Activated T-cell treated with anti-CD3 and anti-CD28 coated beads, Interleukin-2, amount 50 U/mL, for 24 hours (primary cell): Measurements from ENCODE around the gene FAM200A.
"Not testable (repeated sequence)": the region's sequence is repeated elsewhere in the genome, so short reads cannot be mapped to it uniquely, and the experiment has no call there.

ENCODE experiments used
- DNase-seq: peaks from one replicate; pipeline ENCODE4 v3.0.0-alpha.2; 2020
- H3K27ac Mint-ChIP-seq: 2 replicates; pipeline ENCODE4 v1.8.0; 2020; ENCODE audit warnings: mild to moderate bottlenecking, mixed read lengths
- H3K27me3 Mint-ChIP-seq: 2 replicates; pipeline ENCODE4 v1.8.0; 2020; ENCODE audit warnings: mixed read lengths
- H3K36me3 Mint-ChIP-seq: 2 replicates; pipeline ENCODE4 v1.8.0; 2020; ENCODE audit warnings: low read depth, mixed read lengths
- H3K4me1 Mint-ChIP-seq: 2 replicates; pipeline ENCODE4 v1.8.0; 2020; ENCODE audit warnings: low read depth, mixed read lengths
- H3K4me3 Mint-ChIP-seq: 2 replicates; pipeline ENCODE4 v1.8.0; 2020; ENCODE audit warnings: mild to moderate bottlenecking, moderate library complexity, mixed read lengths
- H3K9me3 Mint-ChIP-seq: 2 replicates; pipeline ENCODE4 v1.8.0; 2020; ENCODE audit warnings: mixed read lengths

The FAM200A gene

DNA sequence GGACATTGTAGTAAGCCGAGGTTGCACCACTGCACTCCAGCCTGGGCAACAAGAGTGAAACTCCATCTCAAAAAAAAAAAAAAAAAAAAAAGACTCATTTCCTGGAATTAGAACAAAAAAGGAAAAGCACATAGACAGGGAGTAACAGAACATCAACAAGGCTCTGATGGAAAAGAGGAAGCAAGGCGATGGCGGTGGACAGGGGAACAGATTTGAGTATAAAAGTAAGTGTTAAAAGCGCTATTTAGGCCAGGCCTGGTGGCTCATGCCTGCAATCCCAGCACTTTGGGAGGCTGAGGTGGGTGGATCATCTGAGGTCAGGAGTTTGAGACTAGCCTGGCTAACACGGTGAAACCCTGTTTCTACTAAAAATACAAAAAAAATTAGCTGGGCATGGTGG, 6.6 kb downstream of the FAM200A start:
- Mint-ChIP-seq H3K9me3 (peaks cover 20% of the 10 kb centered on the region), H3K36me3 (peaks cover 52% of the 10 kb centered on the region)
- not testable (repeated sequence) for H3K27ac Mint-ChIP-seq, H3K4me3 Mint-ChIP-seq, H3K4me1 Mint-ChIP-seq, H3K27me3 Mint-ChIP-seq, DNase-seq

DNA sequence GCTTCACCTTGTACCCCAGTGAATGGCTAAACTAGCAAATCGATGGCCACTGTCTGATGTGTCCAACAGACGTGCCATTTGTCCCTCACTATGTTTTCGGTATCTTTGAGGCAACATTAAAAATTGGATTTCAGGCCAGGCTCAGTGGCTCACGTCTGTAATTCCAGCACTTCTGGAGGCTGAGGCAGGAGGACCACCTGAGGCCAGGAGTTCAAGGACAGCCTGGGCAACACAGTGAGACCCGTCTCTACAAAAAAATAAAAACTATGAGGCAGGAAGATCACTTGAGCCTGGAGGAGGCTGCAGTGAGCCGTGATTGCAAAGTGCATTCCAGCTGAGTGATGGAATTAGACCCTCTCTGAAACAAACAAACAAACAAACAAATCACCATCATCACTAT, 8.0 kb downstream of the FAM200A start:
- H3K27me3 Mint-ChIP-seq = no peaks in the 10 kb centered on the region
- H3K4me1 Mint-ChIP-seq = no peaks in the 10 kb centered on the region
- peaks cover 44% of the 10 kb centered on the region for H3K36me3 Mint-ChIP-seq
- DNase-seq = no peak
- no peak overlapping the region for H3K4me3 Mint-ChIP-seq
- H3K9me3 Mint-ChIP-seq = peaks cover 21% of the 10 kb centered on the region
- H3K27ac Mint-ChIP-seq = no peak overlapping the region

DNA sequence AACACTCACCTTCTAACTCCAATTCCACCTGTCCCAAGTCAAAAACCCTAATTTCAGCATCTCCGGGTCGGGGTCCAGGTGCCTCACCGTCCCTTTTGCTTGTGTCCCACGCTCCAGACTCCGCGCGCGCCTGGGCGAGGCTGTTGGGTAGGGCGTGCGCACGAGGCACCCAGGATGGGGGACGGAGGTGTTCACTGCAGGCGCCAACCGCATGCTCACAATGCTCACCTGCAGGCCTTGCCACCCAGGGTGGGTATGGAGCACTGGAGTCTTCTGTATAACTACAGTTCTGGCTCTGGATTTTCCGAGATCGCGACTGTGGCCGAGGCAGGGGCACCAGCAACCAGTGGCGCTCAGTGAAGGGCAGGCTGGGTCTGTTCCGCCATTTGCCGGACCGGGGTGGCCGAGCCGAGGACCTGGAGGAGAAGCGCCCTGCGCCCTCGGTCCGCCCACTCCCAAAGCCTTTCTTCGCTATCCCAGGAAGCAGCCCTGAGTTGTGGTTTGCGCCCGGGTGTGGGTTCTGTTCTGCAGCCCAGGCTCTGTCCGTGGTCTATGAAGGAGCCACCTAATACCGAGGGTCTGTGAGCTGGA, 8.7 kb downstream of the FAM200A start:
- Mint-ChIP-seq H3K4me1 (no peaks in the 10 kb centered on the region), H3K36me3 (peaks cover 39% of the 10 kb centered on the region), H3K4me3 (no peak overlapping the region), H3K27me3 (no peaks in the 10 kb centered on the region), H3K27ac (no peak overlapping the region), H3K9me3 (peaks cover 21% of the 10 kb centered on the region)
- DNase-seq = no peak

DNA sequence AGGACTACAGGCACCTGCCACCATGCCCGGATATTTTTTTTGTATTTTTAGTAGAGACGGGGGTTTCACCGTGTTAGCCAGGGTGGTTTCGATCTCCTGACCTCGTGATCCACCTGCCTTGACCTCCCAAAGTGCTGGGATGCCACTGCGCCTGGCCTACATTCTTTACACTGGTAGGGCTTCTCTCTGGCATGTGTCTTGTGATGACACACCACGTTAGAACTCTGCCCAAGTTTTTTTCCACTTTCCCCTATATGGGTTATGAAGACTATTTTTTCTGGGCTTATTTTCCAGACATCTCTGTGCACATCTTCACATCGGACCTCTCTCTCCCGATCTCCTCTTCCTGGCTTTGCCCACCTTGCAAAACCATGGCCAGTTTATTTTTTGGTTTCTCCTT, 10.7 kb downstream of the FAM200A start:
- Mint-ChIP-seq H3K9me3 (peaks cover 29% of the 10 kb centered on the region), H3K27me3 (no peaks in the 10 kb centered on the region), H3K4me3 (no peak overlapping the region), H3K36me3 (peaks cover 20% of the 10 kb centered on the region), H3K4me1 (no peaks in the 10 kb centered on the region), H3K27ac (no peak overlapping the region)
- DNase-seq = no peak

DNA sequence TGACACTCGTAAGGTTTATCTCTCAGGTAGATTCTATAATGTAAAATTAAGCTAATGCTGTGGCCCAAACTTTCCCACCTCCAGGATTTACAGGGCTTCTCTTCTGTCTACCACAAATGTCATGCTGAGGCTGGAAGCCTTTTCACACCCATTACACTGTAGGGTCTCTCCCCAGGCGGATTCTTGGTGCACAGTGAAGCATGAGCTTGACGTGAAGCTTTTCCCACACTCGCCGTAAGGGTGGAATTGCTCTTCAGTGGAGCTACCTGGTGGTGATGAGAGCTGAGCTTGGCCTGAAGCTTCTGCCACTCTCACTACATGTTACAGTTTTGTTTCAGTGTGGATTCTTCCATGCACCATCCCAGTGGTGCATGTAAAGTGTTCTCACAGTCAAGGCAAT, 11.4 kb downstream of the FAM200A start:
- Mint-ChIP-seq H3K27ac (no peak overlapping the region), H3K4me1 (no peaks in the 10 kb centered on the region), H3K27me3 (no peaks in the 10 kb centered on the region), H3K9me3 (peaks cover 29% of the 10 kb centered on the region), H3K4me3 (no peak overlapping the region), H3K36me3 (peaks cover 20% of the 10 kb centered on the region)
- no peak for DNase-seq

DNA sequence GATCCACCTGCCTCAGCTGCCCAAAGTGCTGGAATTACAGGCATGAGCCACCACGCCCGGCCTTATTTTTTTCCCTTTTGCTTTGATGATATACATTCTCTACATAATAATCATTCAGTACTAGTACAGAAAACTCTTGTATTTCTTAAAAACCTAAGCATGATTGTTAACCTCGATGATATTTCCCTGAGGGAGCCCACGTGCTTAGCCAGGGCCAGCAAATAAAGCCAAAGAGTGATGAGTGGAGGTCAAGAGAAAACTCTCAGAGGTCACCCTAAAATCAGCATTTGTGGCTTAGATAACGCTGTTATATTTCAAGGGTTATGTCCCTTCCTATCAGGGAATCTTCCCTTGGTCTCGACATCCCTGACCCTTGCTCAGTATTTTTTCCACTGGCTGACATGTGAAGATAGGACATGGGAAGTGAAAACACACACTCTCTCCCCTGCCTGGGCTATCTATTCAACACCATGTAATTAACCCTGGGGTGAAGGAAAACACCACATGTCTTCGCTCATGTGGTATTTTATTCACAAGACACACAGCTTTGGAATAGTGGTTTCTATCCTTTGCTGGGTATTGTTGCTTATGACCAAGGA, 12.6 kb downstream of the FAM200A start:
- no peak overlapping the region for H3K27ac Mint-ChIP-seq
- no peaks in the 10 kb centered on the region for H3K4me1 Mint-ChIP-seq
- H3K36me3 Mint-ChIP-seq = peaks cover 22% of the 10 kb centered on the region
- DNase-seq = no peak
- H3K27me3 Mint-ChIP-seq = no peaks in the 10 kb centered on the region
- H3K4me3 Mint-ChIP-seq = no peak overlapping the region
- H3K9me3 Mint-ChIP-seq = peaks cover 33% of the 10 kb centered on the region

DNA sequence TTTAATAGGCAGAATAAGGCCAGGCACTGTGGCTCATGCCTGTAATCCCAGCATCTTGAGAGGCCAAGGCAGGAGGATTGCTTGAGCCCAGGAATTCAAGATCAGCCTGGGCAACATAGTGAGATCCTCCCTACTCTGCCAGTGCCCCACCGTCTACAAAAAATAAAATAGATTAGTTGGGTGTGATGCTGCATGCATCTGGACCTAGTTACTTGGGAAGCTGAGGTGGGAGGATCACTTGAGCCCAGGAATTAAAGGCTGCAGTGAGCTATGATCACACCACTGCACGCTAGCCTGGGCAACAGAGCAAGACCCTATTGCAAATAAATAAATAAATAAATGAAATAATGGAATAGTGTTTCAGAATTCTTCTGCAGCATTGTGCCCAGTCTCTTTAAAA, 16.2 kb downstream of the FAM200A start:
- H3K4me3 Mint-ChIP-seq = no peak overlapping the region
- peaks cover 41% of the 10 kb centered on the region for H3K36me3 Mint-ChIP-seq
- no peak overlapping the region for H3K27ac Mint-ChIP-seq
- DNase-seq = no peak
- no peaks in the 10 kb centered on the region for H3K4me1 Mint-ChIP-seq
- H3K27me3 Mint-ChIP-seq = no peaks in the 10 kb centered on the region
- peaks cover 51% of the 10 kb centered on the region for H3K9me3 Mint-ChIP-seq

DNA sequence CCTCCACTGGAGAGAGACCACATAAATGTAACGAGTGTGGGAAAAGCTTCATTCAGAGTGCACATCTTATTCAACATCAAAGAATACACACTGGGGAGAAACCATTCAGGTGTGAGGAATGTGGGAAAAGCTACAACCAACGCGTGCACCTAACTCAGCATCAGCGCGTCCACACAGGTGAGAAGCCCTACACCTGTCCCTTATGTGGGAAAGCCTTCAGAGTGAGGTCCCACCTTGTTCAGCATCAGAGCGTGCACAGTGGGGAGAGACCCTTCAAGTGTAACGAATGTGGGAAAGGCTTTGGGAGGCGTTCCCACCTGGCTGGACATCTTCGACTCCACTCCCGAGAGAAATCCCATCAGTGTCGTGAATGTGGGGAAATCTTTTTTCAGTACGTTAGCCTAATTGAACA, 20.6 kb downstream of the FAM200A start:
- no peak for DNase-seq
- Mint-ChIP-seq H3K4me1 (peaks cover 2% of the 10 kb centered on the region), H3K27me3 (no peaks in the 10 kb centered on the region), H3K4me3 (no peak overlapping the region), H3K36me3 (peaks cover 76% of the 10 kb centered on the region), H3K9me3 (peaks cover 46% of the 10 kb centered on the region), H3K27ac (no peak overlapping the region)

DNA sequence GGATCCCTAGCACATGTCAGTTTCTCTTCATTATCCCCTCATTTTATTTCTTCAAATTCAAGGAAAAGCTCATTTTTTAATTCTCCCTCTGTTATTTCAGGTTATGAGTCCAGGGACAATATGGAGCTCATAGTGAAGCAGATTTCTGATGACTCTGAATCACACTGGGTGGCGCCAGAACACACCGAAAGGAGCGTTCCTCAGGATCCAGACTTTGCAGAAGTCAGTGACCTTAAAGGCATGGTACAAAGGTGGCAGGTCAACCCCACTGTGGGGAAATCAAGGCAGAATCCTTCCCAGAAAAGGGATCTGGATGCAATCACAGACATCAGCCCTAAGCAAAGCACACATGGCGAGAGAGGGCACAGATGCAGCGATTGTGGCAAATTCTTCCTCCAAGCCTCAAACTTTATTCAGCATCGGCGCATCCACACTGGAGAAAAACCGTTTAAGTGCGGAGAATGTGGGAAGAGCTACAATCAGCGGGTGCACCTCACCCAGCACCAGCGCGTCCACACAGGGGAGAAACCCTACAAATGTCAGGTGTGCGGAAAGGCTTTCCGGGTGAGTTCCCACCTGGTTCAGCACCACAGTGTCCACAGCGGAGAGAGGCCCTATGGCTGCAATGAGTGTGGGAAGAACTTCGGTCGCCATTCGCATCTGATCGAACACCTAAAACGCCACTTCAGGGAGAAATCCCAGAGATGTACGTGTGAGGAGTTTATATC, 26.0 kb downstream of the FAM200A start:
- Mint-ChIP-seq H3K36me3 (peaks cover 67% of the 10 kb centered on the region), H3K27me3 (no peaks in the 10 kb centered on the region), H3K4me1 (peaks cover 2% of the 10 kb centered on the region), H3K4me3 (no peak overlapping the region), H3K27ac (no peak overlapping the region), H3K9me3 (peaks cover 11% of the 10 kb centered on the region)
- peak; percentile 34 for DNase-seq

DNA sequence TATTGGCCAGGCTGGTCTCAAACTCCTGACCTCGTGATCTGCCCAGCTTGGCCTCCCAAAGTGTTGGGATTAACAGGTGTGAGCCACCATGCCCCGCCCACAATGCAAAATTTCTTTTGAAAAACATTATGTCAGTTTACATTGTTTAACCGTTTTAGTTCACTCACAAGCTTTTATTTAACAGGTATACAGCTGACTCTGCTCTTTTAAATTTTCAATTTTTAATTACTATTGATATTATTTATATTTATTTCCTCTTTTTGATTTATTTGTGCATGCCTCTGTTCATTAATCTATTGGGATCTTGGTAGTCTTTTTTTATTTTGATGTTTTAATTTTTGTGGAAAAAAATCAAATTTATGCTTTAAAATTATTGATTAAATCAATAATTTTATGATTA, 30.5 kb downstream of the FAM200A start:
- peaks cover 58% of the 10 kb centered on the region for H3K36me3 Mint-ChIP-seq

DNA sequence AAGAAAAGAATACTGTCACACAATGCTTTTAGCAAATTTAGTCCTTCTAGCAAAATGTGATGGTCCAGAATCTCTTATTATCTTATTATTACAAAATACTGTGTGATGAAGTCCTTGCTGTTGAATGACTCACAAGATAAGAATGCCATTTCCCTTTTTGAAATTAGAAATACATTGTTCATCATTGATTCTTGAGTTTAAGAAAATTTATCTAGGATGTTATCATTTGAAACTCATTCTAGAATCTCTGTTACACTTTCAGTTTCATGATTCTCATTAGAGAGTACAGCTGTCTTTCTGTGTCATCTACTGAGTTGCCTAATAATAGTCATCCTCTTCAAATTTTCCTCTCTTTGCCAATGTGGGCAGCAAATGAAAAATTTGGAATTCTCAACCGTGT, 37.9 kb downstream of the FAM200A start:
- Mint-ChIP-seq H3K27me3 (no peaks in the 10 kb centered on the region), H3K9me3 (no peaks in the 10 kb centered on the region), H3K4me1 (peaks cover 11% of the 10 kb centered on the region), H3K36me3 (peaks cover 65% of the 10 kb centered on the region), H3K4me3 (no peak overlapping the region), H3K27ac (no peak overlapping the region)
- DNase-seq = no peak

More for the DNA sequence above, 30.5 kb downstream of the FAM200A start:
- Mint-ChIP-seq H3K4me1 (no peaks in the 10 kb centered on the region), H3K27ac (no peak overlapping the region), H3K9me3 (no peaks in the 10 kb centered on the region), H3K27me3 (no peaks in the 10 kb centered on the region), H3K4me3 (no peak overlapping the region)
- DNase-seq = no peak

DNA sequence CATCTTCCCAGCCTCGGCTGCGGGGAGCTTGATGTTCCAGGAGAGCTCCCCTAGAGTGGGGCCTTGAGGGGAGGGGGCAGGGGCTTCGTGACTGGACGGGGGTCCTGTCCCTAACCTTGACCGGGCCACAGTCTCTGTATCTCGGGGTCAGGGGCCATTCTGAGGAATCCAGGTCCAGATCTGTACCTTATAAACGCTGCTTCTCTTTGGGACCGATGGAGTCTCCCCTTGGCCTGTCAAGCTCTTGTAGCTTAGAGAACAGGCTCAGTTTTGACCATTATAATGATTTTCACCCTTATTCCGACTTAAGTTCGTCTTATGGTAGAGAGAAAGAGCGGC, 46.6 kb downstream of the FAM200A start:
- Mint-ChIP-seq H3K27ac (peak overlapping the region; percentile 97), H3K4me3 (peak overlapping the region; percentile 88), H3K36me3 (peaks cover 36% of the 10 kb centered on the region), H3K9me3 (peaks cover 6% of the 10 kb centered on the region), H3K4me1 (peaks cover 32% of the 10 kb centered on the region), H3K27me3 (no peaks in the 10 kb centered on the region)
- no peak for DNase-seq

DNA sequence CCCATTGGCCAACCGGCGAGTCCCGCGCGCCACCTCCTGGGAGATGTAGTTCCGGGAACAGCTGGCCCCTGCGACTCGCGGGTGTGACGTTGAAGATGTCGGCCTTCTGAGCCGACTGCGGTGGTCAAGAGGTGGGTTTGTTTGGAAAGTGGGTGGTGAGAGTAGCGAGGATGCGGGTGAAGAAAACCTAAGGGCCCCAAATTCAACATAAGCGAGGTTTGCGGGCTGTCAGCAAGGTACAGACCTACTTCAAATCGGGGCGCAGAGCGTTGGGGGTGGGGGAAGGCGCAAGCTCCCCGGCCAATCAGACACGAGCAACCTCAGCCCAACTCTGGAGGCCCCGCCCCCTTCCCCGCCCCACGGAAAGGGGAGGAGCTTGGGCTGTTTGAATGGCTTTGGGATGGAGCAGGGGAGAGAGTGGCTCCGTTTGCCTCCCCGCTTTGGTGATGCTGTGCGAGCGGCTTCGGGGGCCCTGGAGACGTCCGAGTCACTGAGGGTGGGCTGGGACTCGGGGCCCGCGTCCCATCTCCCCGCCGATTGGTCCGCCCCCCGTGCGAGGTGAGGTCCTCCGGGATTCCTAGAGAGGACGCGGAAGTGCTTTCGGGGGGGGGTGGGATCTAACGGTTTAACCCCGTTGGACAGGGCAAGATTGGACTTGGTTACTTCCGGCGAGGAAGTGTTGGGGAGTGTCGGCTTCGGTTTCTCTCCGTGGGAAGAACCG, 47.2 kb downstream of the FAM200A start, which contains the start of gene ZKSCAN5:
Gene ZKSCAN5 (plus strand): TSS at position 60 of the 721 bp plus-strand sequence. CDS start 1,383 bp downstream, outside the sequence.
- H3K4me1 Mint-ChIP-seq = peaks cover 32% of the 10 kb centered on the region
- H3K27ac Mint-ChIP-seq = peak within 1 kb of the TSS; percentile 97
- no peaks in the 10 kb centered on the region for H3K27me3 Mint-ChIP-seq
- H3K4me3 Mint-ChIP-seq = peak within 1 kb of the TSS; percentile 88
- peaks cover 41% of the 10 kb centered on the region for H3K36me3 Mint-ChIP-seq
- DNase-seq = peak; percentile 99
- H3K9me3 Mint-ChIP-seq = peaks cover 6% of the 10 kb centered on the region

DNA sequence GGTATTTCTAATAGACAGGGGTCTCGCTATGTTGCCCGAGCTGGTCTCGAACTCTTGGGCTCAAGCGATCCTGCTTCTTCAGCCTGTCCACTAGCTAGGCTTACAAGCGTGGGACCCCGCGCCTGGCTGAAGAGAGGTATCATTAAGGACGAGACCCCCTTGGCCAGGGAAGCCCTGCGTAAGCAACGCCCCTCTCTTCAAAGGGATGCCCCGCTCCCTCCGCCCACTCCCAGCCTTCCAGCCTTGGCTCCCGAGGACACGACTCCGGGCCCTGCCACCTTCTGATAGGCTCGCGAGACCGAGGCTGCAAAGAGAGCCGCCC, 47.7 kb downstream of the FAM200A start:
- Mint-ChIP-seq H3K4me3 (peak overlapping the region; percentile 88), H3K9me3 (peaks cover 6% of the 10 kb centered on the region), H3K27me3 (no peaks in the 10 kb centered on the region), H3K27ac (peak overlapping the region; percentile 97), H3K4me1 (peaks cover 32% of the 10 kb centered on the region), H3K36me3 (peaks cover 43% of the 10 kb centered on the region)
- DNase-seq = no peak

DNA sequence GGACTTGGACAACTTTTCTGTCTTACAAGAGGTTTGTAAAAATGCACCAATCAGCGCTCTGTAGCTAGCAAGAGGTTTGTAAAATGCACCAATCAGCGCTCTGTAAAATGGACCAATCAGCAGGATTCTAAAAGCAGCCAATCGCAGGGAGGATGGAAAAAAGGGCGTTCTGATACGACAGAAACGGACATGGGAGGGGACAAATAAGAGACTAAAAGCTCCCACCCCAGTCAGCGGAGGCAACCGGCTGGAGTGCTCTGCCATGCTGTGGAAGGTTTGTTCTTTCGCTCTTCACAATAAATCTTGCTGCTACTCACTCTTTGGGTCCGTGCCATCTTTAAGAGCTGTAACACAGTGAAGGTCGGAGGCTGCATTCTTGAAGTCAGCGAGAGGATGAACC, 50.7 kb downstream of the FAM200A start:
- H3K4me3 Mint-ChIP-seq = peak overlapping the region; percentile 100
- not testable (repeated sequence) for H3K27me3 Mint-ChIP-seq, DNase-seq, H3K9me3 Mint-ChIP-seq
- H3K4me1 Mint-ChIP-seq = peaks cover 38% of the 10 kb centered on the region
- H3K27ac Mint-ChIP-seq = peak overlapping the region; percentile 68
- peaks cover 58% of the 10 kb centered on the region for H3K36me3 Mint-ChIP-seq
